NCI-H2081 (cell line): ENCODE data around the gene CTBP1.

ENCODE experiments used
- DNase-seq, 2 experiments: peaks; one replicate each; lab custom pipeline; 2025; lab: John Stamatoyannopoulos, UW

The CTBP1 gene

GRCh38 chr4:1283711-1284110, 34.8 kb upstream of the CTBP1 start:
- no peak for DNase-seq

- no peak for DNase-seq
These were observed 30.3 kb upstream of the CTBP1 start for GRCh38 chr4:1279253-1279652.

GRCh38 chr4:1277667-1278665, 29.0 kb upstream of the CTBP1 start:
- DNase-seq = no peak

GRCh38 chr4:1276984-1277383, 28.1 kb upstream of the CTBP1 start:
- no peak for DNase-seq

- DNase-seq = no peak
These were observed 25.9 kb upstream of the CTBP1 start for GRCh38 chr4:1274871-1275270.

GRCh38 chr4:1271686-1272085, 22.8 kb upstream of the CTBP1 start:
- no peak for DNase-seq

GRCh38 chr4:1269209-1269608, 20.3 kb upstream of the CTBP1 start:
- DNase-seq = no peak

GRCh38 chr4:1266881-1267763, 18.2 kb upstream of the CTBP1 start:
- DNase-seq = no peak

- DNase-seq = no peak
These were observed 16.4 kb upstream of the CTBP1 start for GRCh38 chr4:1265351-1265750.

- no peak for DNase-seq
These were observed 16.0 kb upstream of the CTBP1 start for GRCh38 chr4:1264942-1265341.

GRCh38 chr4:1261107-1261928, 12.4 kb upstream of the CTBP1 start:
- no peak for DNase-seq

- no peak for DNase-seq
These were observed 11.6 kb upstream of the CTBP1 start for GRCh38 chr4:1260418-1261106.

- no peak for DNase-seq
These were observed 11.0 kb upstream of the CTBP1 start for GRCh38 chr4:1259966-1260365.

GRCh38 chr4:1258457-1258856, 9.5 kb upstream of the CTBP1 start:
- no peak for DNase-seq

- no peak for DNase-seq
These were observed 6.8 kb upstream of the CTBP1 start for GRCh38 chr4:1255699-1256098.

GRCh38 chr4:1255151-1255550, 6.2 kb upstream of the CTBP1 start:
- DNase-seq = no peak

- DNase-seq = no peak
These were observed 4.9 kb upstream of the CTBP1 start for GRCh38 chr4:1253831-1254230.

GRCh38 chr4:1252928-1253492, 4.1 kb upstream of the CTBP1 start:
- no peak for DNase-seq

- DNase-seq = no peak
These were observed 2.8 kb upstream of the CTBP1 start for GRCh38 chr4:1251773-1252066.

- DNase-seq = no peak
These were observed 2.2 kb upstream of the CTBP1 start for GRCh38 chr4:1250921-1251772.

GRCh38 chr4:1250527-1250812, 1.5 kb upstream of the CTBP1 start:
- DNase-seq = no peak
